HG03064 (cell line): Measurements from ENCODE around the gene CSGALNACT2.
"Not testable (repeated sequence)": the region's sequence is repeated elsewhere in the genome, so short reads cannot be mapped to it uniquely, and the experiment has no call there.

ENCODE experiments used
- ATAC-seq: cut with Tn5 transposase; IDR thresholded peaks from one replicate; pipeline ENCODE4 v1.9.1; 2021; ENCODE audit warnings: low read depth; ENCODE audit not compliant: unreplicated experiment

CSGALNACT2 gene

GRCh38 chr10:43211030-43211429 is 72.8 kb downstream of the CSGALNACT2 start:
- ATAC-seq: no peak

GRCh38 chr10:43211431-43212042 is 73.3 kb downstream of the CSGALNACT2 start:
- no peak for ATAC-seq

GRCh38 chr10:43212043-43212721 is 73.9 kb downstream of the CSGALNACT2 start:
- no peak for ATAC-seq

GRCh38 chr10:43214071-43214955 is 76.1 kb downstream of the CSGALNACT2 start:
- no peak for ATAC-seq

GRCh38 chr10:43214956-43215561 is 76.8 kb downstream of the CSGALNACT2 start:
- no peak for ATAC-seq

GRCh38 chr10:43215758-43216455 is 77.7 kb downstream of the CSGALNACT2 start:
- no peak for ATAC-seq

GRCh38 chr10:43216931-43217562 is 78.8 kb downstream of the CSGALNACT2 start:
- ATAC-seq: no peak

- ATAC-seq: no peak
Measured at GRCh38 chr10:43217563-43218205, 79.4 kb downstream of the CSGALNACT2 start.

- no peak for ATAC-seq
Measured at GRCh38 chr10:43218206-43218950, 80.1 kb downstream of the CSGALNACT2 start.

- no peak for ATAC-seq
Measured at GRCh38 chr10:43218951-43219837, 80.9 kb downstream of the CSGALNACT2 start.

GRCh38 chr10:43219848-43220247 is 81.6 kb downstream of the CSGALNACT2 start:
- no peak for ATAC-seq

GRCh38 chr10:43220251-43220650 is 82.0 kb downstream of the CSGALNACT2 start:
- ATAC-seq: not testable (repeated sequence)

- no peak for ATAC-seq
Measured at GRCh38 chr10:43220657-43221418, 82.6 kb downstream of the CSGALNACT2 start.

- ATAC-seq: no peak
Measured at GRCh38 chr10:43221419-43222209, 83.4 kb downstream of the CSGALNACT2 start.

- no peak for ATAC-seq
Measured at GRCh38 chr10:43222210-43222720, 84.0 kb downstream of the CSGALNACT2 start.

GRCh38 chr10:43223056-43223455 is 84.8 kb downstream of the CSGALNACT2 start:
- ATAC-seq: no peak
